GM11168 (cell line): Measurements from ENCODE around the gene TMUB1.
"Not testable (repeated sequence)": the region's sequence is repeated elsewhere in the genome, so short reads cannot be mapped to it uniquely, and the experiment has no call there.

Experiments used
- in situ Hi-C: fragments of 300-500 bp; cut with MboI; formaldehyde crosslinking; loops from one replicate; pipeline ENCODE4 v1.12.0; 2022; ENCODE audit warnings: low sequenced_read_pairs; ENCODE audit not compliant: unreplicated experiment

TMUB1 gene

DNA sequence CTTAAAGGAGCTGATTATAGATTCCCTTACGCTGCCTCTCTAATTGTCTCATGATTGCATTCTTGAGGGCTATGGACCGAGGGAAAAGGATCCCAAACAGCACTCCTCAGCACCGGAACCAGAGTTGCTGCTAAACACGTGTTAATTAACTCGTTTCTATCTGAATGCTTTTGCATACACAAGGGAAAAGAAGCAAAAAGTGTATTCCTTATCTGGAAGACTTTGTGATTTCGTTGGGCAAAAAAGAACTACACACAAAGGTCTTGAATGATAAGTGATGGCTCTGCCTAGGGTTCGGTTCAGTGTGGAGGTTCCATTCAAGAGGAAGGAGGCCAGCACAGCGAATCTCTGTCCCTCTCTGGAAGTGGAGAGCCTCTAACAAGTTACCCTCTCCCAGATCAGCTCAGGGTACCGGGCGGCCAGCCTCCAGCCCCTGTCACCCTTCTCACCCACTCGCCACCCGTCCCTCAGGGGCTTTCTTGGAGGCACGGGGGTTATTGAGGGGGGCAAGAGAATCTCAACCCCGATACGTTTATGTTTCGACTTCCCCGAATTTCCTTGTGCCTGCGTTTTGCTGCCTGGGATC, 24.4 kb downstream of the TMUB1 start:
- in situ Hi-C loops, result no loop called here

DNA sequence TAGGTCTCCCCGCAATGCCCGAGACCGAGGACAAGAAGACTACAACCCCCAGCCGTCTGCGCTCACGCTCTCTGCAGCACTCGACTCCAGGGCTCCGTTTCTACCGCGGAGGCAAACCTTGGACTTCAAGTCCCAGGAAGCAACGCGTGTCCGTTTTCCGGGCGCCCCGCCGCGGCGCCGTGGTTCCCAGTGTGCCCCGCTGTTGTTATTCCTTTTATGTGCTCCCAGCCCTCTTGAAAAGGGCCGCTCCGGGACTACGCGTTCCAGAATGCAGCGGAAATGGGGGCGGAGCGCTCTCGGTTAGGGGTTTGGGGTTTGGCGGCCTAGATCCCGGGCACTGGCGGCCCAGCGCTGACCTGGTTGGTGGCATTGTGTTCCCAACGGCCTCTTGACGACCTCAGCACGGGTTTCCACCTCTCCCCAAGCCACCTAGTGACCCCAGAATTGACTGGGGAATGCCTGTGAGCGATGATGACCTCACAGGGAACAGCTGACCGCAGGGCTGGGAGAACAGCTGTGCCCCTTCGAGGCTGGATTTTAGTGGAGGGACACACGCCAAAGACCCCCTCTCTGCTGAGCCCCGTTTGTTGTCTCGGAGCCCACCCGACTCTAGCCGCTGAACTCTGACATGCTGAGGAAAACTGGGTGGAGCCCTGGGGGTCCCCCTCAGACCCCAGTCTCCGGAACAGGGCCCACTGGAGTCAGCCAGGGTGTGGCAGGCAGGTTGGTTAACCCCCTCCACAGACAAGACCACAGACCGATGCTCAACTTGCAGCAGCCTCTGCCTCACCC, 25.1 kb downstream of the TMUB1 start:
- in situ Hi-C loops, result no loop called here

DNA sequence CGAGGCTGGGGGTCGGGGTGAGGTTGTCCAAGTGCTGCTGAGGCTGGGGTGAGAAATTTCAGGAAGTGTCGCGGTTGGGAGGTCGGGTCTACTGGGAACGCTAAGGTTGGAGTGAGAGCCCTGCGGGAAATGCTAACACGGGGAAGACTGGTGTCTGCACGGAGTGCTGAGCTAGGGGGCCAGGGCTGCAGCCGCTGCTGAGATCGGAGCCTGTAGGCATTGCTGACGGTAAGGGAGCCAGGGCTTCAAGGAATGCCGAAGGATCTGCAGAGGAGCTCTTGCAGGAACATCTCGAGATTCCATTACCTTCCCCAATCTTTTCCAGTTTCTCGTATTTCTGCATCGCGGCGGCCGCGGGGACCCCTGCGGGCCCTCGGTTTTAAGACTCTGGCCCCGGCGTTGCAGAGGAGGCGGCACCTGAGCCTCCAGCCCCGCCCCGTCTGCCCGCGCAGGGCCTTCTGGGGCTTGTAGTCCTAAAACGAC, 25.7 kb downstream of the TMUB1 start, which contains the start of gene CDK5:
Gene CDK5 (minus strand): TSS at position 392 of the 483 bp plus-strand sequence. CDS start 49 bp downstream, at position 343.
- in situ Hi-C loops, result no loop called here

DNA sequence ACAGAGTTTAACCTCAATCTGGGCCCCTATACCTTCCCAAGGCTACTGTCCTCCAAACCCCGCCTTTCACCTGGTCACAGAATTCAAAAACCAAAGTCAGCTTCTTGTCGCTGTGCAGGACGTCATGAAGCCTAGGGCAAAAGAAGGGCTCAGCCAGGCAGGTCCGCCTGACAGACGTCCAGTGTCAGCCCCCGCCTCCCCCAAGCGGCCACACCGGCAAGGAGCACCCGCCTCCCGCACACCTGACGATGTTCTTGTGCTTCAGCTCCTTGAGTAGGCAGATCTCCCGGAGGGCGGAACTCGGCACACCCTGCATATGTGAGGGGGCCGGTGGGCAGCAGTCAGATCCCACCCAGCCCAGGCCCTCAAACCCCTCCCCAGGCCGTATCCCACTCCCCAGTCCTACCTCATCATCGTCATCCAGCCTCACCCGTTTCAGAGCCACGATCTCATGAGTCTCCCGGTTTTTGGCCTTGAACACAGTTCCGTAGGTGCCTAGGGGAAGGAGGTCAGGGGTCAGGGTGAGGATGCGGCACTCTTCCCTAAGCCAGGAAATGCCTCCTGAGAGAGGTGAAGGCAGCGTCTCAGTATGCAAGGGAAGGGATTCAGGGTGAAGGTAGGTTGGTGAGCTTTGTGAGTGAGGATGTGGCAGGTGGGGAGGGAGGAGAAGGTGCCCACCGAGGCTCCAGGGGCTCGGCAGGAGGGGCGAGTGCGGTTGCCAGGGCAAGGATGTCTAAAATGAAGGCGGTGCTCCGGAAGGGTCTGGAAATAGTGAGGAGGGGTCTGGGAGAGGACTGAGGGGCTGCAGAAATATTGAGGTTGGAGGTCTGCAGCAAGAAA, 26.4 kb downstream of the TMUB1 start:
- in situ Hi-C loops, result no loop called here

DNA sequence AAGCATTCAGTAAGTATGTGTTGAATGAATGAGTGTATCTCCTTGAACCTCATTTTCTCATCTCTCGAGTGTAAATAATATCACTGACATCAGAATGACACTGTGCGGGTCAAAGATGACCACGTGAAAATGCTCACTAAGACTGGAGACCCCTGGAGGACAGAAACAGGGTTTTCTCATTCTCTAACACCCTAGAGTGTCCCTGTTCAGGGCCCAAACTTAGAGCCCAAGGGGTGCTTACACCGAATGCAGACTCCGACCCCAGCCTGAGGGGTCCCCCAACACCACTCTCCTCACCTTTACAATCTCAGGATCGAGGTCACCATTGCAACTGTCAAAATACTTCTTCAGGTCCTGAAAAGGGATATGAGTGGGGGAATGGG, 27.0 kb downstream of the TMUB1 start:
- in situ Hi-C loops, result no loop called here

DNA sequence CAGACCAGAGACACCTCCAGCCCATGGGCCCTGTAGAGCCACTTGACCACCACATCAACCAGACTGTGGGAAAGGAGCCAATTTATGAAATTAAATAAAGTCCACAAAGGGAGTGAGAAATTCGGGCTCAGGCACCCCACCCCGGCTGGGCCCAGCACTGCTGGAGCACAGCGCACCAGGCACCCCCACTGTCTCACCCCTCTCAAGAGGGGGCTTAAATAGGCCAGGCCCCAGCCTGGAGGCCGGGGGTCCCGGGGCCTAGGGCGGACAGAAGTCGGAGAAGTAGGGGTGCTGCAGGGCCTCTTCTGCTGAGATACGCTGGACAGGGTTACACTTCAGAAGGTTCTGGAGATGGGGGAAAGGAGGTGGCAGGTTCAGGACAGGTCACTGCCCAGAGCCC, 29.5 kb downstream of the TMUB1 start:
- in situ Hi-C loops, result no loop called here

DNA sequence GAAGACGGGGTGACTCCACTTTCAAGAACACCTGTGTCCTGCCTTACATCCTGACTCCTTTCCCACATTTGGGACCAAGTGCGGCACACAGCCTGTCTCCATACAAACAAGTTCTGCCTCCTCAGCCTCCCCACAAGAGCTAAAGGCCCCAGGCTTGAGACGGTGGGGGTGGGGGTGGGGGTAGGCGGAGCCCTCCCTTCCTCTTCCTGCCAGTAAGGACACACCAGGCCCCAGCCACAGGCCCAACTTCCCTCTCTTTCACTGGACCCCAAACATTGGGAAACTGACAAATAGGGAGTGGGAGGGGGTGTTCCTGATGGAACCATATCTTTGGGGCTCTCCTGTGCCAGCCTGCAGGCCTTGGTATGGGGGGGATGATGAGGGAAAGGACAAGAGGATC, 30.2 kb downstream of the TMUB1 start:
- in situ Hi-C loops, result no loop called here

DNA sequence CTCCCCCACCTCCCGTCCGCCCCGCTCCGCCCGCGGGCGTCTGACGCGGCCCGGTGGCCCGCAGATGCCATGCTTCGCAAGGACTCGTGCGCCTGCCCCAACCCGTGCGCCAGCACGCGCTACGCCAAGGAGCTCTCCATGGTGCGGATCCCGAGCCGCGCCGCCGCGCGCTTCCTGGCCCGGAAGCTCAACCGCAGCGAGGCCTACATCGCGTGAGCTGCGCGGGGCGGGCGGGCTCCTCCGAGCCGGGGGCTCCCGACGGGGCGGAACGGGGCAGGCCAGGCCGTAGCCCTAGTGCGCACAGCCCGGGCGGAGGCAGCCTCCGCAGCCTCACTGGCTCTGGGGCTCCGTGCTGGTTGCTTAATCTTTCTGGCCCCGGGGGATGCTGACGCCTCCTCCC, 32.2 kb downstream of the TMUB1 start:
- in situ Hi-C loops, result no loop called here

DNA sequence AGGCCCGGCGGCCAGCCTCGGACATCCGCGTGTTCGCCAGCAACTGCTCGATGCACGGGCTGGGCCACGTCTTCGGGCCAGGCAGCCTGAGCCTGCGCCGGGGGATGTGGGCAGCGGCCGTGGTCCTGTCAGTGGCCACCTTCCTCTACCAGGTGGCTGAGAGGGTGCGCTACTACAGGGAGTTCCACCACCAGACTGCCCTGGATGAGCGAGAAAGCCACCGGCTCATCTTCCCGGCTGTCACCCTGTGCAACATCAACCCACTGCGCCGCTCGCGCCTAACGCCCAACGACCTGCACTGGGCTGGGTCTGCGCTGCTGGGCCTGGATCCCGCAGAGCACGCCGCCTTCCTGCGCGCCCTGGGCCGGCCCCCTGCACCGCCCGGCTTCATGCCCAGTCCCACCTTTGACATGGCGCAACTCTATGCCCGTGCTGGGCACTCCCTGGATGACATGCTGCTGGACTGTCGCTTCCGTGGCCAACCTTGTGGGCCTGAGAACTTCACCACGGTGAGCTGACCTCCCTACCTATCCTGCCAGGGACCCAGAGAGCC, 34.3 kb downstream of the TMUB1 start:
- in situ Hi-C loops, result no loop called here

DNA sequence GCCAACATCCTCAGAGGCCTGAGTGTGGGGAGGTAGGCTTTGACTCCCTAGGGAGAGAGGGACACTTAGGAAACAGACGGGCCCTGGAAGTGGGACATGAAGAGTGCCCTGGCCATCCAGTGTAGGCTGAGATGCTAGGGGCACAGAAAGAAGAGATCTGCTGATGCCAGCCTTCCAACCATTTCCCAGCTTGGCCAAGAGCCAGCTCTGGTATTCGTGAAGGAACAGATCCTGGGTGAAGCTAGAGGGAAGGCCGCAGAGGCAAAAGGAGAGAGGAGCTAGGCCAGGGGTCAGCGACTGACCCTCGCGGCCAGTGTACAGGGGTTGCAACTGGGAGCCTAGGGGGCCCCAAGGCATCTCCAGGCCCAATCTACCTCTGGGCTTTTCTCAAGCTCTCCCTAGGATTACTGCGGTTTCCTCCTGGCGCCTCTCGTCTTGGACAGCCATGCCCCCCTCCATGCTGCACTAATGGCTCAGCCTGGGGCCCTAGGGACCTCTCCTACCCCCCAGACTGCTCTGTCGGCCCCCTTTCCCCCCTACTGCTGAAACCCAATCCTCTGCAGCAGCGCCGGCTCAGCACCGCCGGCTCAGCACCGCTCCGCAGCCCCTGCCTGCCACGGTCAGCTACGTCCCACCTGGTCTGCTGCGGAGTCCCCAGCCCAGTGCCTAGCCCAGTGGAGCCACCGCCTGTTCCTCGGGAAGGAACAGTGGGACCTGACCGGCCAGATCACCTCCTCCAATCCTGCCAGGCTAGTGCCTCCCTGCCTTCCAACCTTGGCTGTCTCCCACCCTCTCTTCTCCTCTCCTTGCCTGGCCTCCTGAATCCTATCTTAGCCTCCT, 35.1 kb downstream of the TMUB1 start, which contains the start of gene ASIC3:
Gene ASIC3 (plus strand): TSS at position 556 of the 840 bp plus-strand sequence. CDS start 355 bp downstream, outside the sequence.
- in situ Hi-C loops, result no loop called here

DNA sequence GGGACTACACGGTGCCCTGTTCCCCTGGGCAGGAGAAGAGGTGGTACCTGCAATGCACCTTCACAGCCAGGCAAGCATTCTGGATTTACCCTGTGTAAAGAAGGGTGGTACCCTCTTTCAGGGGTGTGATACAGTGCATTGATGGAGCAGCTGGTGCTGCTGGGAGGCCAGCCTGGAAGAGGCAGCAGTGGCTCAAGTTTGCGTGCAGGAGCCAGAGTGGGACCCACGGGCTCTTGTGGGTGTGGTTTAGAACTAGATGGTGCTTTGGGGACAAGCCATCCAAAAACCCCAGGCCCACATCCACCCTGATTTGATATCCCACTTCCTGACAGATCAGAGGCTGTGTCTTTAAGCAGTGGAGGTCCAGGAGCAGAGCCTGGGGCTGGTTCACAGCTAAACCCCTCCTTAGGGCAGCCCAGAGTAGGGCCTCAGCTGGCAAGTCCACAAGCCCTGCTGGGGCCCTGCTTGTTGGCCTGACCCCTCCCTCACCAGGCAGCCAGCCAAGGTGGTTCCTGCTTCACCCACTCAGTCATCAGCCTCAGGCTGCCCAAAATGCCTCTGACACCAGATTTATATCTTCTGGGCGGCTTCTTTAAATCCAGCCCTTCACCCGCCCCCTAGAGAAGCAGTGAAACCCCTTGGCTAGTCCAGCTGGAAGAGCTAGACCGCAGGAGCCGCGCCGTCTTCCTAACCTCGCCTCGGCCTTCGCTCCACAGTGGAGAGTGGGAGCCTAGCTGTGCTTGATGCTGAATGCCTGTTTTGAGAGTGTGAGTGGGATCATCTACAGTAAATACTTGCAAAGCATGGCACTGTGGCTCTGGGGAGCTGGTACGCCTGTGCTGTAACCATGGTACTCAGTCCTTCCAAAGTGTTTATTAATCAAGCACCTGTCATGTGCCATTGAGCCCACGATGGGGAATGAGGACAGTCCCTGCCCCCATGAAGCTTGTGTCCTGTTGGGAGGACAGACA, 36.4 kb downstream of the TMUB1 start:
- in situ Hi-C loops, result no loop called here

DNA sequence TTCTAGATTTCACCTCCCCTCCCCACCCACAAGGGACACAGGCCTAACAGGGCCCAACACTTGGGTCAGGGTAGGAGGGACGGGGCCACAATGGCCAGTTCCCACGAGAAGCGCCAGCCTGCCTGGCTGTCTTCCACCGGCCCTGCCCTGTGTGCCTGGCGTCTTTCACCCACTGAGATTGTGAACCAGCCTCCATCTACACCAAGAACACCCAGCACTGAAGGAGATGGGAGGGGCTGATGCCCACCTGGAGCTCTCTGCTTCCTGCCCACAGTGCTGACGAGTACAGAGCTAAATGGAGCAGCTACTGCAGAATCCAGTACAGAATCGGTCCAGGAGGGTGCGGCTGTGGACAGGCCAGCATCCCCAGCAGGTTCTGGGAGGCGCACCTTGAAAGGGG, 37.3 kb downstream of the TMUB1 start:
- in situ Hi-C loops, result no loop called here

DNA sequence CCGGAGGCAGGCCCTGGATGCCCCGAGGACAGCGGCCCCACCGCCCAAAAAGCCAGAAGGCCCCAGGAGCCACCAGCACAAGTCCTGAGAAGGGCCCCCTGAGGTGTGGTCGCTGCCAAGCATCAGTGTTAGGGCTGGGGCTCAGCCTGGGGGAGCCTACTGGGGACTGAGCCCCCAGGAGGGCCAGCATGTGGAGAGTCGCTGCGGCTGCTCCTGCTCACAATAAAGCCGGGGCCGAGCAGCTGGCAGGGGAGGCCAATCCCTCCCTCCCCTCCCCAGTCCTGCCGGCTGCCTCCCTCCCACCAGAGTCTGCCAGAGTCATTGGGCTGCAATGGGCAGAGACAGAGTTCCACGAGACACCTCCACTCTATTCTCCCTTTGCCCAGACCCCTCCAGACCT, 38.0 kb downstream of the TMUB1 start:
- in situ Hi-C loops, result no loop called here

DNA sequence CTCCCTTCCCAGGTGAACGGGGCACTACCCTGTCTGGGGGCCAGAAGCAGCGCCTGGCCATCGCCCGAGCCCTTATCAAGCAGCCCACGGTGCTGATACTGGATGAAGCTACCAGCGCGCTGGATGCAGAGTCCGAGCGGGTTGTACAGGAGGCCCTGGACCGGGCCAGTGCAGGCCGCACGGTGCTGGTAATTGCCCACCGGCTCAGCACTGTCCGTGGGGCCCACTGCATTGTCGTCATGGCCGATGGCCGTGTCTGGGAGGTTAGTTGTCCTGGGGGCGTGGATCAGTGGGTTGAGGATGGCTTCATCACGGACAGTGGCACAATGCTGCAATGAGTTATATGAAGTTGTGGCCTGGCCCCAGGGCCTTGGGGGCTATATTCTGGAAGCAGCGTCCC, 39.3 kb downstream of the TMUB1 start:
- in situ Hi-C loops, result no loop called here

DNA sequence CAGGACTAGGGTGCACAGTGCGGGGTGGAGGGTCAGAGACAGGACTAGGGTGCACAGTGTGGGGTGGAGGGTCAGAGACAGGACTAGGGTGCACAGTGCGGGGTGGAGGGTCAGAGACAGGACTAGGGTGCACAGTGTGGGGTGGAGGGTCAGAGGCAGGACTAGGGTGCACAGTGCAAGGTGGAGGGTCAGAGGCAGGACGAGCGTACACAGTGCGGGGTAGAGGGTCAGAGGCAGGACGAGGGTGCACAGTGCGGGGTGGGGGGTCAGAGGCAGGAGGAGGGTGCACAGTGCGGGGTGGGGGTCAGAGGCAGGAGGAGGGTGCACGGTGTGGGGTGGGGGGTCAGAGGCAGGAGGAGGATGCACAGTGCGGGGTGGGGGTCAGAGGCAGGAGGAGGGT, 39.8 kb downstream of the TMUB1 start:
- in situ Hi-C loops, result not testable (repeated sequence)

DNA sequence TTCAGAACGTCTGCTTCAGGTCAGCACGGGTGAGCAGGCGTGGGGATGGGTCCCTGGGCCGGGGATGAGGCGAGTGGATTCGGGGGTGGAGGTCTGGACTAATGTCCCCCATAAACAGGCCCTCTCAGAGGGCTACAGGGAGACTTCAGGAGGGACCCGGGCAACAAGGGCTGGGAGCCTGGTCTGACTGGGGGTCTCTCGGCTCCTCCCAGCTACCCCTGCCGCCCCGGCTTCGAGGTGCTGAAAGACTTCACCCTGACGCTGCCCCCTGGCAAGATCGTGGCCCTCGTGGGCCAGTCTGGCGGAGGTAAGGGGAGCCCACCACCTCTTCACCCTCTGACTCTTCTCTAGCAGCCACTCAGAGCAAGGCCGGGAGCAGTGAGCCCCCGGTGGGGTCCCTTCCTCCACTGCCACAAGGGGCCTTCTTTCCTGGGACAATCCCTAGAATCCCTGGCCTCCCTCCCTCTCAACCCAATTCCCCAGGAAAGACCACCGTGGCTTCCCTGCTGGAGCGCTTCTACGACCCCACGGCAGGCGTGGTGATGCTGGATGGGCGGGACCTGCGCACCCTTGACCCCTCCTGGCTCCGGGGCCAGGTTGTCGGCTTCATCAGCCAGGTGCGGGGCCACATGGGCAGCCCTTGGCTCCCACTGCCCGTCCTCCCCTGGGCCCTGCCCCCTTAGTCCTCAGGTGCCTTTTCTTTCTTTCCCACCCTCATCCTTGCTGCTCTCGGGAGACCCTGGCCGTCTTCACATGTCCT, 42.5 kb downstream of the TMUB1 start:
- in situ Hi-C loops, result no loop called here

DNA sequence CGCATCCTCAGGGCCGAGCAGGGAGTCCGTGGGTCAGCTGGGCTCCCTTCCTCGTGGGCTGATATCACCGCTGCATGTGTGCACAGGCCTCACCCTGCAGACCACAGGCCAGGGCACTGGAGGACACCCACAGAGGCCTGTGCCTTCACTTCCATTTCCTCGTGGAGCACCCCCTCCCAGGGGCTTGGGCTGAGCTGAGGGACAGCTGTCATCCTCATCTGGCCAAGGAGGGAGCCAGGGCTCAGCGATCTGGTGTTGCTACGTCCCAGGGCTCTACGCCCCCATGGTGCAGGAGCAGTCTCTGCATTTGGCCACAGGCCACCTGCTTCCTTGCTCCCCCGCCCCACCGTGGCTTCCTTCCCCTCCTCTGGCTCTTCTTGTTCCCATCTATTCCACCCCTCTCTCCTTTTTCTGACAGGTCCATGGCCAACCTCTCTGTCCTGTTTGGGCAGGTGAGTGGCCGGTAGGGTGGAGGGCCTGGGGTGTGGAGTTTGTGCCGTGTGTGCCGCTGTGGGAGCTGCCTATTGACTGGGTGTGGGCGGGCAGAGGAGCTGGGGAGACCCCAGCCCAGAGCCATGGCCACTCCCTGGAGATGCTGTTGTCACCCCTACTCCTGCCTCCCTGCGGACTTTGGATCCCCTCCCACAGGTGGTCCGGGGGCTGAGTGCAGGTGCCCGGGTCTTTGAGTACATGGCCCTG, 43.3 kb downstream of the TMUB1 start:
- in situ Hi-C loops, result no loop called here
